IPS-NIHi11 (cell line): ENCODE data around the gene KLF18.
"Not testable (repeated sequence)": the region's sequence is repeated elsewhere in the genome, so short reads cannot be mapped to it uniquely, and the experiment has no call there.

ENCODE experiments used
- DNase-seq: peaks from one replicate; pipeline ENCODE4 v3.0.0; 2012; ENCODE audit warnings: mixed read lengths, low spot score

KLF18 gene

DNA sequence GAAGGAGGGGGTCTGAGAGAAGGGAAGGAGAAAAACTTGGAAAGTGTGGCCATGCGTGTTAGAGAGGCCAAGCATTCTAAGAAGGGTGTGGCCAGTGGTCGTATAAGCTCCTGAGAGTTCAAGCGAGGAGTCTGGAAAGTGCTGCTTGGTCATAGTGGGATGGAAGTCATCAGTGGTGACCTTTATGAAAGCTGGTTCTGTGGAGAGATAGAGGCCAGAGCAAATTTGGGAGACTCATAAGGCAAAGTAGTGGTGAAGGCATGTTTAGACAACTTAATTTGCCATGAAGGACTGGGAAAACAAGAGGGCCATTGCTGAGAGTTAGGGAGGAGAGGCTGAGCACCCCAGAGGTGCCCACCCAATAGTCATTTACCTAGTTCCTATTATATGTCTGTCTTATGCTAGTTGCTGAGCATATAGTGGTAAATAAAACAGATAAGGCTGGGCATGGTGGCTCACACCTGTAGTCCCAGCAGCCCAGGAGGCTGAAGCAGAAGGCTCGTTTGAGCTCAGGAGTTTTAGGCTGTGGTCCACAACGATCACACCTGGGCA is 21.0 kb downstream of the KLF18 start:
- no peak for DNase-seq

DNA sequence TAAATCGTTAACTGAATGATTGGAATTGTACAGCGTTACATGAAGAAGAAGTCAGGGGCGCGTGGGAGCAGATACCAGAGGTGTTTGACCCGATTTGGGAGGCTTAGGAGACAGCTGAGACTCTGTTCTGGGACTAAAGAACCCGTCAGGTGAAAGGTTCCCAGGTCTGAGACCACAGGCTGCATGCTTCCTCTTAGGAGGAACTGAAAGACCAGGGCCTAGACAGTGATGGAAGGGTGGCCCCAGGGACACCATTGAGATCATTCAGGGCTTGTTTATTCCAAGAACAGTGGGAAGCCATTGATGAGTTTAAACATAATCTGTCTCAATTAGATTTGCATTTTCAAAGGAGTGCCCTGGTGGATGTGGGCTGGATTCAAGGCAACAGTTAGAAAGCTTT is 21.9 kb downstream of the KLF18 start:
- DNase-seq: peak; percentile 37

DNA sequence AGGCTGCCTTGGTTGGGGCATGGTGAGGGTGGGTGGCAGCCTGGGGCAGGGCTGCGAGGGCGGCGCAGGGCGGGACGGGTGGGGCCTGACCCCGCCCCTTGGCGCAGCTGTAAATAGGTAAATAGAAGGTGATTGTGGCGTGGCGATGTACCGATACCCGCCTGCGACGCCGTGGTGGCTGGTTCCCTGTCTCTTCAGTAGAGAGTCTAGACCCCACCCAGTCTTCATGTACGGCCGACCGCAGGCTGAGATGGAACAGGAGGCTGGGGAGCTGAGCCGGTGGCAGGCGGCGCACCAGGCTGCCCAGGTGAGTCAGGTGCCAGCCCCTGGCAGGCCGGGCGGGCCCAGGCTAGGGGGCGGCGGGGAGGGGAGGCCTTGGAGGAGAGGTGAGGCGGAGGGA is 22.7 kb downstream of the KLF18 start, which contains the start of gene KLF17:
Gene KLF17 (plus strand): TSS at position 140 of the 400 bp plus-strand sequence. CDS start 87 bp downstream, at position 227.
- DNase-seq: no peak

DNA sequence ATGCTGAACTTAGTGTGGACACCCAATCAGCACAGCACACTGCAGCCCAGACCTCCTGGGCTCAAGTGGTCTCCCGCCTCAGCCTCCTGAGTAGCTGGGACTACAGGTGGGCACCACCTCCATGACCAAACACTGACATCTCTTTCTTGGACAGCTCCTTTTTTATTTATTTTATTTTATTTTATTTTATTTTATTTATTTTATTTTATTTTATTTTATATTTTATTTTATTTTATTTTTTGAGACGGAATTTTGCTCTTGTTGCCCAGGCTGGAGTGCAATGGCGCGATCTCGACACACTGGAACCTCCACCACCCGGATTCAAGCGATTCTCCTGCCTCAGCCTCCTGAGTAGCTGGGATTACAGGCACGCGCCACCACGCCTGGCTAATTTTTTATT is 24.2 kb downstream of the KLF18 start:
- DNase-seq: not testable (repeated sequence)

DNA sequence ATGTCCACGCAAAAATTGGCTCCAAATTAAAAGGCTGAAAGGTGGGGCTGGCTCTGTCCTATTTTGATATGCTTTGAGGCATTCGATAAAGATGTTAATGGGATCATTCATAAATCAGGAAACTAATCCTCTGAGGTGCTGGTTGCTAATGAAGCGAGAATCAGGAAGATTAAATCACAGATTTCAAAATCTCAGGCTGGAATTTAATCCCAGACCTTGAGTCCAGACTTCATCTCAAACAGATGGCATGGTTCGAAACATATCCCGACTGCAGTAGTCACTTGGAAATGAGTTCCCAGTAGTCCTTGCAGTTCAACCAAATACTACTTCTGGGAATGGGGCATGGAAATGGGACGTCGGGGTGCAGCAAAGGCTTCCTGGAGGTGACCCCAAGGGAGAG is 27.3 kb downstream of the KLF18 start:
- DNase-seq: no peak

- DNase-seq: no peak
Observed at GRCh38 chr1:44113095-44113609, 28.3 kb downstream of the KLF18 start.

- DNase-seq: no peak
Observed at GRCh38 chr1:44112486-44112885, 28.9 kb downstream of the KLF18 start.

- DNase-seq: no peak
Observed at GRCh38 chr1:44111861-44112260, 29.6 kb downstream of the KLF18 start.

DNA sequence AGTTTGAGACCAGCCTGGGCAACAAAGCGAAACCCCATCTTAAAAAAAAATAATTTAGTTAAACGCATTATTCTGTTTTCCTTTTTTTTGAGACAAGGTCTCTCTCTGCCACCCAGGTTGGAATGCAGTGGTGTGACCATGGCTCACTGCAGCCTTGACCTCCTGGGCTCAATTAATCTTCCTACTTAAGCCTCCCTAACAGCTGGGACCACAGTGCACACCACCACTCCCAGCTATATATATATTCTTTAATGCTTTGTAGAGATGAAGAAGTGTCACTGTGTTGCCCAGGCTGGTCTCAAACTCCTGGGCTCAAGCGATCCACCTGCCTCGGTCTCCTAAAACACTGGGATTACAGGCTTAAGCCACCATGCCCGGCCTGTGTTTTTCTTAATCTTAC is 30.5 kb downstream of the KLF18 start:
- no peak for DNase-seq

GRCh38 chr1:44108971-44109370 is 32.5 kb downstream of the KLF18 start:
- DNase-seq: no peak

DNA sequence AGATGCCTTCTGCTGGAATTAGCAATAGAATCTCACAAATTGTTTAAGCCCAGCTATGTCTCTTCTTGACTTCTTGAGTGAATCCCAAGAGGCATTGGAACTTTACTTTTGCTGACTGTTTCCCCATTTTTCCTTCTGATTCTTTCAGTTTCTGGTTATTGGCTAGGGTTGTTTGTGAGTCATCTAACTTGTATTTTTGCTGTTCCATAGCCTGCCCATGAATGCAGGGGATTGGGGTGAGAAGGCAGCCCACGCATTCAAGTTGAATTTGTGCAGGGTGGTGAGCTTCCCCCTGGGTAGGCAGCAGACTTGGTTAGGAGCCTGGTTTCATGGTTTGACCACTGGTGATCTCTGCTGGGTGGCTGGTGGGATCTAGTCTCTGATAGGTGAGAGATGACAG is 33.2 kb downstream of the KLF18 start:
- DNase-seq: no peak

- DNase-seq: no peak
Observed at GRCh38 chr1:44105810-44106209, 35.6 kb downstream of the KLF18 start.

- DNase-seq: no peak
Observed at GRCh38 chr1:44103270-44104131, 37.9 kb downstream of the KLF18 start.

GRCh38 chr1:44101328-44101727 is 40.1 kb downstream of the KLF18 start:
- DNase-seq: no peak

DNA sequence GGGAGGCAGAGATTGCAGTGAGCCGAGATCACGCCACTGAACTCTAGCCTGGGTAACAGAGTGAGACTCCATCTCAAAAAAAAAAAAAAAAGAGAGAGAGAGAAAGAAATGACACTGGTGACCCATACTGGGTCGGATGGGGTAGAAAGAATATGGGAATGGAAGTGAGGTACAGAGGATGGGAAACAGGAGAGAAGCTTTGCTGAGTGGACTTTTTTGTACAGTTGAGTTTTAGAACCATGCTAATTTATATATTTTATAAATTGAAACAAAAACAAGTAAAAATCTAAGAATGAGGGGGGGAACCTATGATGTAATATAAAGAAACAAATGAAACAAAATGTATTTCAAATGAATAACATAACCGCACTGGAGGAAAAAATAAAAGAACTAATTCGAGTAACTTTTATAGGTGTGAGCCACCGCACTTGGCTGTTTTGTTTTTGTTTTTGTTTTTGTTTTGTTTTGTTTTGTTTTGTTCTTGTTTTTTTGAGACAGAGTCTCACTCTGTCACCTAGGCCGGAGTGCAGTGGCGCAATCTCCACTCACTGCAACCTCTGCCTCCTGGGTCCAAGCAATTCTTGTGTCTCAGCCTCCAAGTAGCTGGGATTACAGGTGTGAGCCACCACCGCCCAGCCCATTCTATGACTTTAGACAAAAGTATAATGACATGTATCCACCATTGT is 41.1 kb downstream of the KLF18 start:
- no peak for DNase-seq

- DNase-seq: no peak
Observed at GRCh38 chr1:44094047-44094446, 47.4 kb downstream of the KLF18 start.

DNA sequence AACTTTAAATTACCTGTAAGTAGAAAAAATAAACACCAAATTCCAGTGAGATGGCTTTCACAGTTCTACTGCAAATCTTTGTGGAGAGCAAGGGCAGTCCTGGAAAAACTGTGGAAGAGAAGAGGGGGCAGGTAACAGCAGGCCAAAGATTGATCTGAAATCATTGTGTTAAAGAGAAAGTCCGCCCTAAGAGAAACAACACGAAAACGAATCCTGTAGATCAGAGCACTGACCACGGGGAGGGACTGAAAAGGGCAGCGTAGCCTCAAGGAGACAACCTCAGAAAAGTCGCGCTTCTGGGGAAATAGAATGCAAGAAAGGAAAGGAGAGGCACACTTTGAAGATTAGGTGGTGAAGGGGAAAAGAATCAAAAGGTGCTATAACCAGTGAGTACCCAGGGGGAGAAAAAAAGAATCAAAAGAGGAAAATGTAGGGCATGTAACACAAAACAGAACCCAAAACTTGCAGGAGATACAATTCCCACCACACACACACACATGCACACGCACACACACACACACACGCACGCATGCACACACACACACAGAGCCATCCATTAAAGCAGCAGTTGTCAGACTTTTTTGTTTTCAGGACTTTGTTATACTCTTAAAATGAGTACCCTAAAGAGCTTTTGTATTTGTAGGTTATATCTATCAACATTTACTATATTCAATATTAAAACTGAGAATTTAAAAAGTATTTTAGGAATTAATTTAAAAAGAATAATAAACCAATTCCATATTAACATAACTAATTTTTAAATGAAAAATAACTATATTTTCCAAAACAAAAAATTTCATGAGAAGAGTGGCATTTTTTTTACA is 50.8 kb downstream of the KLF18 start:
- DNase-seq: no peak

GRCh38 chr1:44089371-44090048 is 51.9 kb downstream of the KLF18 start:
- DNase-seq: no peak
